DMS 273 treated with DMSO at 0.1 percent for 48 hours (cell line): ENCODE measurements around the gene PPT2.

Experiments used
- DNase-seq: peaks from one replicate; lab custom pipeline; 2025; lab: John Stamatoyannopoulos, UW

PPT2 gene

GRCh38 chr6:32151863-32152768 is 1.8 kb upstream of the PPT2 start, which contains the start of gene PRRT1:
Gene PRRT1 (minus strand): TSS chr6:32151939. CDS start chr6:32151827, 112 bp downstream.
- DNase-seq: no peak

DNA sequence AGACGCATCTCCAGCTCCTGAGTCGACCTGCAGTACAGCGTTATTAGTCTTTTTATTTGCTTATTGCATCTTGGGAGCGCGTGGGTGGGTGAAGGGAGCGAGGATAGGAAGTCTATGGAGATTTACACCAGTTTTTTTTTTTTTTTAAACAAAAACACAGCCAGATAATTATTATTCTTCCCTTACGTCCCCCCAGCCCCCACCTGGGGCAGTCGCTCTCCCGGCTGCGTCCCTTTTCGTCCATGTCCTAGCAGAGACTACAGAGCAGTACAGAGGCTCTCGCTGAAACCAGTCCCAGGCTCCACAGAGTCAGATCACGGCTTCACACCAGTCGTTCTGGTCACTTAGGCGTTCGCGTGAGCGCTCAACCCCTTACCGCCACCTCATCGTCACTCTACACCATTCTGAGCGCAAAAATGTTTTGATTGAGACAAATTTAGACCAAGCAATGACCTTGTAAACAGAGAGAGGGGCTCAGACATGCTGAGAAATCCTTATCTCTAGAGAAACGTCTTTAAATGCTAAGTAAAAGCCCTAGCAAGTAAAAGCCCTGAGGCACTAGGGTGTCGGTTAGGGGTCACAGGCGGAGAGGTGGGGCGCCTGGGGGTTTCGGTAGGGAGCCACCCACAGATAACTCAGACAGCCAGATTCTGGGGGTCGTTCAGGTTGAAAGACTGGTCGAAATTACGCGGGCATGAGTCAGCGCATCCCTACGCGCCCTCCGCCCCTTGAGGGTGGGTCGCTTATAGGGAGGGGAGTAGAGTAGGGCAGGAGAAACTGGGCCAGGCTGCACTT is 975 bp upstream of the PPT2 start:
- no peak for DNase-seq

DNA sequence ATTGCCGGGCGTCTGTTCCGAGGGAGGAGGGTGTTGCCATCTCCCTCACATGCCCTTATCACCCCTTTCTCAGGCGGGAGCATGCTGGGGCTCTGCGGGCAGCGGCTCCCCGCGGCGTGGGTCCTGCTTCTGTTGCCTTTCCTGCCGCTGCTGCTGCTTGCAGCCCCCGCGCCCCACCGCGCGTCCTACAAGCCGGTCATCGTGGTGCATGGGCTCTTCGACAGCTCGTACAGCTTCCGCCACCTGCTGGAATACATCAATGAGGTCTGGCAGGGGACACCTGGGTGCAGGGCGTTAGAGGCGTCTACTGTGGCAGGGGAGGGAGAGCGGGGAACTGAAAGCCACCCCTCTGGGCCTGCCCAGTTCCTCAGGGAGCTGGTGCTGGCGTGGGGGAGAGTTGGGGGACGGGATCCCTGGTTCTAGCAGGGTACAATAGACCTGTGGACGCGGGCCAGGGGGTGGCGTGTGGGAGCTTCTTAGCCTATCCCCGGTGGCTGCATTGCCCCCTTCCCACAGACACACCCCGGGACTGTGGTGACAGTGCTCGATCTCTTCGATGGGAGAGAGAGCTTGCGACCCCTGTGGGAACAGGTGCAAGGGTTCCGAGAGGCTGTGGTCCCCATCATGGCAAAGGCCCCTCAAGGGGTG is 697 bp downstream of the PPT2 start:
- peak; percentile 21 for DNase-seq

DNA sequence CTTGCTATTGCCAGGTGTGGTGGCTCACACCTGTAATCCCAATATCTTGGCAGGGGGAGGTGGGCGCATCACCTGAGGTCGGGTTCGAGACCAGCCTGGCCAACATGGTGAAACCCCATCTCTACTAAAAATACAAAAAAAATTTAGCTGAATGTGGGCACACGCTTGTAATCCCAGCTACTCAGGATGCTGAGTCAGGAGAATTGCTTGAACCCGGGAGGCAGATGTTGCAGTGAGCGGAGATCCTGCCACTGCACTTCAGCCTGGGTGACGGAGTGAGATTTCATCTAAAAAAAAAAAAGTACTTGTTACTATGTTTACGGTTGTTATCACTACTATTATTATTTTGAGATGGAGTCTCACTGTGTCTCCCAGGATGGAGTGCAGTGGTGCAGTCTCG is 3.0 kb downstream of the PPT2 start:
- DNase-seq: no peak

DNA sequence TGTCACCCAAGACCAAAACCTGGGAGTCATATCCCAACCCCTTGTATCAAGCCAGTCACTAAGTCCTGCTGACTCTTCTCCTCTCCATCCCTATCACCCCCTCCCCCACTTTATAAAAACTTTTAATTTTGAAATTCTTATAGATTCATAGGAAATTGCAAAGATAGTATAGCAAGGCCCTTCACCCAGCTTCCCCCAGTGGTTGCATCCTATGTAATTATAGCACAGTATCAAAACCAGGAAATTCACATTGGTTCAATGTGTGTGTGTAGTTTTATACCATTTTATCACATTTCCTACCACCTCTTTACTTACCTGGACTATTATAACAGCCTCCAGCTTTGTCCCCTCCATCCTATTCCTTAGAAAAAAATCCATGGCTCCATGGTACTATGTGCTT is 4.1 kb downstream of the PPT2 start:
- no peak for DNase-seq

DNA sequence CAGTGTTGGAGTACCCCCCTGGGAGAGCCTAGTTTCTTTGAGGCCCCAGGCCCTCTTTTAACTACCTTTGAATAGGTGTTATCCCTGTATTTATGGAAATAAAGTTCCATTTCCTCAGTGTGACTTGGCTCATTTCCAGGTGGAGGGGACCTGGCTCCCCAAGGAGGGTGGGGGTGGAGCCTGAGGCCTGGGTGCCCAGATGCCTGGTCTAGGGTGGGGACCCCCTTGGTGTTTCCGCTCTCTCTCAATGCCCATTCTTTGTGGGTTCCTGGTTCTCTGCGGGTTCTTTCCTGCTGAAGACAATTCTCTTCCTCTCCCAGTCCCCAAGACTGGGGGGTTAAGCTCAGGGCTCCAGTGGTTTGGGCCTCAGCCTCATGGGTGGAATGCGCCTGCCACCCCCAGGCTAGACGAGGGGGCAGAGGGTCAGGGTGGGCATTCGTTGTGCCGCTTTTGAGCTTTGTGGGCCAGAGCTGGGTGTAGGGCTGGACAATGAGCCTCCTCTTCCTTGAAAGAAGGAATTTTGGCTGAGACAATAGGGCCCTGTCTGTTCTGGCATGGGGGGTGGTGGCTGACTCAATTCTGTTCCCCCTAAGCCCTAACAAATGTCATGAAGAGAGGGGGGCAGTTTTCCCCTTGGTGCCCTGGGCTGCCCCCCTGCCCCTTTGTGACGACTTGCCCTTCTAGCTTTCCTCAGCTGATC is 9.8 kb downstream of the PPT2 start:
- no peak for DNase-seq

GRCh38 chr6:32164295-32164694 is 10.4 kb downstream of the PPT2 start, which contains the start of gene EGFL8:
Gene EGFL8 (plus strand): TSS chr6:32164595. CDS start chr6:32166166, 1,571 bp downstream.
- DNase-seq: no peak

DNA sequence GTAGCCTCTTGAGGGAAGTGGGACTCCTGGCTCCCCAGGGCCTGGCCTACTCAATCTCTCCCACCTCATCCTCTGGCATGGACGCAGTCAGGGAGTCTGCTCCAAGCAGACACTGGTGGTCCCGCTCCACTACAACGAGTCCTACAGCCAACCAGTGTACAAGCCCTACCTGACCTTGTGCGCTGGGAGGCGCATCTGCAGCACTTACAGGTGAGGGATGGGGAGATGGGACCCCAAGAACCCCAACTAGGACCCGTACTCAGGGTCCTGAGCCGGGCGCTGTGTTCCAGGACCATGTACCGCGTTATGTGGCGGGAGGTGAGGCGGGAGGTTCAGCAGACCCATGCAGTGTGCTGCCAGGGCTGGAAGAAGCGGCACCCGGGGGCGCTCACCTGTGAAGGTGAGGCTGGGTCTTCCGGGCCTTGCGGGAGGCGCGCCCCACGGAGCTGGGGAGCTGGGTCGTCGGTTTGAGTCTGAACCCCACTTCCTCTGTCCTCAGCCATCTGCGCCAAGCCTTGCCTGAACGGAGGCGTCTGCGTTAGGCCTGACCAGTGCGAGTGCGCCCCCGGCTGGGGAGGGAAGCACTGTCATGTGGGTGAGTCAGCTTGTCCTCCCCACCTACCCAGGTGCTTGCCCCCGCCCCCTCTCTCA is 12.6 kb downstream of the PPT2 start:
- DNase-seq: no peak

- no peak for DNase-seq
Measured at GRCh38 chr6:32167154-32167760, 13.3 kb downstream of the PPT2 start.

GRCh38 chr6:32167761-32168262 is 13.9 kb downstream of the PPT2 start:
- no peak for DNase-seq

GRCh38 chr6:32168350-32168749 is 14.4 kb downstream of the PPT2 start:
- DNase-seq: no peak

- no peak for DNase-seq
Measured at GRCh38 chr6:32168807-32169591, 15.1 kb downstream of the PPT2 start.

DNA sequence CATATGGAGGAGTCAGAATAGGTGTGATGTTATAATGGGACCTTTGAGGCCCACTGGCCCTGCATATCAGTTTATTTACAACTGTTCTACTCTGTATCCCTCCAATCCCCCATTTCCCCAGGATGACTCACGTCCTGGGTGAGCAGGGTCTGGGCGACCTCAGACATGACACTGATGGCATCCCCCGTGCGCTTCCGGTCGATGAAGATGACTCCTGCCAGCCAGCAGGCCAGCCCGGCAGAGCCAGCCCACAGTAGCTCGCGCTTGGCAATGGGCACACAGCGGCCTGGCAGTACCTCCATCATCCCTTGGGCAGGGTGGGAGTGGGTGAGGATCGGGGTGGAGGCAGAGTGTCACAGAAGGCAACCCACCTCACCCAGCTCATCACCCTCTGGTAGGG is 16.4 kb downstream of the PPT2 start:
- no peak for DNase-seq

DNA sequence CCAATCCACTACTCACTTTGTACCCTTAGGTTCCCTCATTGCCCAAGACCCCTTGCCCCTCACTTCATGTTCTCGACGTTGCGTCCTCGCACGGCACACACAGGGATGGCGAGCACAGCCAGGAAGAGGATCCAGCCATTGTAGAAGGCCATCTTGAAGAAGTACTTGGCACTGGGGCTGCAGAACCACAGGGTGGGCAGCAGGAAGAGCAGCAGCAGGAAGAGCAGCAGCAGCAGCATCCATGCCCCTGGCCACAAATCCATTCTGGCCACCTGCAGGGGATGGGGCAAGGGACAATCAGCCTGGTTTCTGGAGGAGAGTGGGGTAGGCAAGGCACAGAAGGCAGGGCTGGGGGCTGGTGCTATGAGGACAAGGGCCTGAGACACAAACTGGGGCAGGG is 17.3 kb downstream of the PPT2 start:
- no peak for DNase-seq

GRCh38 chr6:32173051-32173727 is 19.2 kb downstream of the PPT2 start:
- no peak for DNase-seq

DNA sequence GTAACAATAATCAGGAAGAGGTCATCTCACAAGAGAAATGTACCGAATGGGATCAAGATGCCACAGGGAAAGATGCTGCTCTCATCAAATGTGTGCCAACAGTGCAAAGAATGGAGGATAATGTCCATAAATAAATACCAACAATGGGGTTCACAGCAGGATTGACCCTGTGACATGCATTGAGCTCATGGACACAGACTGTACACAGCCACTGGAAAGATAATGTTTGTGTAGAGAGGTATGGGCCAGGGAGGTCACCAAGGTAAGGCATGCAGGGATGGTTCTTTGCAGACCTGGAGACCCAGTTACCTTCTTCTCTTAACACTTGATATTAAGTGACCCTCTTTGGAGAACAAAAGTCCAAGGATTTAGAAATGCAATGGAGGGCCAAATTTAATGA is 20.5 kb downstream of the PPT2 start:
- no peak for DNase-seq

DNA sequence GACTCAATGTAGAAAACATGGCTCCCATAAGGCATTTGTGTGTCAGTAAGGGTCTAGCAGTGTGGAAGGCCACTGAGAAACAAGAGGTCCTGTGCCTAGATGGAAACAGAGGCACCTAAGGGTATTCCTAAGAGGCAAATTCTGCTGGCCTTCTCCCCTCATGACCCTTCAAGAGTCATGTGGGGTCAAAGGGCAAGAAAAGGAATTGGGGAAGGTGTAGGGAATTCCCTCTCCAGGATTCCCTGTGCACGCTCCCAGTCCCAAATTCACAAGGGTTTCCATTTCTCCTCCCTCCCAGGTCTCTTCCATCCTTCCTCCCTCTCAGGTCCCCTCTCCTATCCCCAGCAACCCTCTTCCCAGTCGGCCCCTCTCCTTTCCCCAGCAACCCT is 21.4 kb downstream of the PPT2 start:
- DNase-seq: no peak

- peak; percentile 90 for DNase-seq
Measured at GRCh38 chr6:32175711-32176475, 22.0 kb downstream of the PPT2 start, which contains the start of gene AGPAT1. Gene AGPAT1 (minus strand): TSS chr6:32176084. CDS start chr6:32171496, 4,588 bp downstream.
